Hematopoietic multipotent progenitor cell treated with erythropoietin and hydrocortisone succinate and interleukin-3 and kit ligand, for 17 days (in vitro differentiated cells): ENCODE results near the gene METTL8.
"Not testable (repeated sequence)": the region's sequence is repeated elsewhere in the genome, so short reads cannot be mapped to it uniquely, and the experiment has no call there.

Experiments
- DNase-seq: peaks from one replicate; pipeline ENCODE4 v3.0.0-alpha.2; 2015; ENCODE audit warnings: low spot score

The METTL8 gene

GRCh38 chr2:171342067-171342413 lies 91.8 kb downstream of the METTL8 start:
- DNase-seq: no peak

GRCh38 chr2:171341394-171342066 lies 92.3 kb downstream of the METTL8 start:
- DNase-seq: no peak

- no peak for DNase-seq
Observed at GRCh38 chr2:171334946-171335345, 98.8 kb downstream of the METTL8 start.

DNA sequence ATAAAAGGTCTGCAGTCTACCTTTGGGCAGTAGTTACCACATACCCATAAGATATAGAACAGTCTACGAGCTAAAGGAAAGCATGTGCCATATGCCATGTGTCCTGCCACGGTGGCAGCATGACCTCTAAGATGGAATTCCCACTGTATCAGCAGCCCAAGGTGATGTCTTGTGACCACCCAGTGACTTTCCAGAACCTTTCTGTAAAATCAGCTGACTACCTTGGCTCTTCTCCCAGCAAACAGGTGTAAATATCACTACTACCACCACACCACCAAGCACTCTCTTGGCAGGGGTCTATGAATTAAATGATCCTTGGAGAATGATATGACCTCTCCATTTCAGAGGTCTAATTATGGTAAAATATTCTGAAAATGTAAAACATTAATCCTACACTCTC lies 99.6 kb downstream of the METTL8 start:
- DNase-seq: no peak

DNA sequence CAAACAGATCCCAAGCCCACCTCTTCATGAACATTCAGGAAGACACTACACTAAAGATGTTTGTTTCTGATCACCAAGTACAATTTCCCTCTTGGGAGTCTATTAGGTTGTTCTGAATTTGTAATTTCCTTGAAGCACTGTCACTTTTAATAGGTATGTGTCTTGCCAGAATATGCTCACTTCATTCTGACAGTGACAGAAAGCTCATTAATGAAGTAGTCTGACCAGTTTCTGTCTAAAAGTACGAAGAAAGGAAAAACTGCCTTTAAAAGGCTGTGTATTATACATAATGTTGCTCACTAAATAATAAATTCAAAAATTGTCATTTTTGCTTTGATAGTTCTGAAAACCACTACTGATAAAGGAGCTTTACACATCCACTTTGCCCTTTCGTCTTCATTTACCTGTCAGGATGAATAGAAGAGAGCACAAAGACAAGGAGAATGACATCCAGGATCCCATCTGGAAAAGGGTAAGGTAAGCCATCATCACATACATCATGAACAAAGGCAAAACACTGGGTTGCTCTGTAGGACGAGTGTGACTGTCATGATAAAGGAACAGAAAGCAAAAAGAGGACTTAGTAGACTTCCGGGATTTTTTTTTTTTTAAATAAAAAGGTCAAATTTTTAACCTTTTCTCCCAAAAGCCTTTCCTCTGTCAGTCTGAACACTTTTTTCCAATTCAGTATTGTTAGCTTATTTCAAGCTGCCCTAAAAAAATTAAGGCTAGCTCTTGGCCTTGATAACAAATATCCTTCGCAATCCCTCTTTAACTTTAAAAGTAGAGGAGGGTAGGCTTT lies 103.4 kb downstream of the METTL8 start:
- DNase-seq: no peak

DNA sequence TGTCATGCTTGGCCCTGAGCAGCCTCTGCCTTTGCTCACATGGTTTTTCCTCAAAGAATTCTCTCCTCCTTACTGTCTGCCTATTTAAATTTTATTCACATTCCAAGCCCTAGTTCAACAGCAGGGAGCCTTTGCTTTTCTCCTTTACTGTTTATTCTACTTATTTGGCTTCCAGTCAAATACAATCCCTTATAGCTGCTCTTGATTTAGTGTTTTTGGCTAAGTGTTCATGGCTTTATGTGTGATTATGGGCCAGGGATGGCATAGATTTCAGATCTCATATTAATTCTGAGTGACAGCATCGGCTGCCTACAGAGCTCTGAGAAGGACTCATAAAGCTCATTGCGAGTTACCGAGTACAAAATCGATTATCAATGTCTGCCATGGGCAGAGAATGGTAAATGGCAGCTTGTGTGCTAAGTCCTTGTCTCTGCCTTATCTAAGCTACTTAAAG lies 106.7 kb downstream of the METTL8 start:
- DNase-seq: no peak

DNA sequence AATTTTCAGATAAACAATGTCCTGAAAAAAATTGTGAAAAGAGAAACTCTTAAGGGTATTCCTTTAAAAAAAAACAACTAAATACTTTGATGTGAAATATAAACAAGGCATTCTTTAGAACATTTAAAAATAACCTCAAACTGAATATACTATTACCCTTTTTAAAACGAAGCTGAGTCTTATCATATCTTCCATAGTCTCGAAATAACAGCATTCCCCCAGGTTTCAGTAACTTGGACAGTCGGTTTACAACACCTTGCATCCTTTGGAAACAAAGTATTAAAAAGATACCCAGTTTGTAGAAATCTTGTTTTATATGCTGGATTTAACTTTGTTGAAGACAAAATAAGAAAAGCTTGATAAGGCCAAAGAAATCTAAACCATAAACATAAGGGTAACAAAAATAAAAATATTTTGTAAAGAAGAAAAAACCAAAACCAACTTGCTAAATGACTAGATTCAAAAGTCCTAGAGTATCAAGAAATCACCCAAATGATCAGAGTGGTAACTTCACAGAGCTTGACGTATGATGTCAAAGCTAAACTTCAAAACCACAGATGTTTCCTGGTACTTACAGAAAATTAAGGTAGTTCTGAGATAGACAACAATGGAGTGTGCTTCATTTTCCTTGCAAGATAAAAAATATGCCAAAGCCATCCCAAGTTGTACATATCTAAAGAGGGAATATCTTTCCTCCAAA lies 107.8 kb downstream of the METTL8 start:
- no peak for DNase-seq

- no peak for DNase-seq
Observed at GRCh38 chr2:171323971-171324528, 109.7 kb downstream of the METTL8 start.

DNA sequence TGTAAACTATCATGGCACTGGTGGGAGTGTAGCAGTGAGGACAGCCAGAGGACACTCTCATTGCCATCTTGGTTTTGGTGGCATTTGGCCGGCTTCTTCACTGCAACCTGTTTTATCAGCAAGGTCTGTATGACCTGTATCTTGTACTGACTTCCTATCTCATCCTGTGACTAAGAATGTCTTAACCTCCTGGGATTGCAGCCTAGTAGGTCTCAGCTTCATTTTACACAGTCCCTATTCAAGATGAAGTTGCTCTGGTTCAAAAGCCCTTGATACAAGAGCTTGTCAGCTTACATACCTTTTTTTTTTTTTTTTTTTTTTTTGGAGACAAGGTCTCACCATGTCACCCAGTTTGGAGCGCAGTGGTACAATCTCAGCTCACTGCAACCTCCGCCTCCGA lies 110.9 kb downstream of the METTL8 start:
- DNase-seq: no peak

- DNase-seq: no peak
Observed at GRCh38 chr2:171320731-171321130, 113.1 kb downstream of the METTL8 start.

DNA sequence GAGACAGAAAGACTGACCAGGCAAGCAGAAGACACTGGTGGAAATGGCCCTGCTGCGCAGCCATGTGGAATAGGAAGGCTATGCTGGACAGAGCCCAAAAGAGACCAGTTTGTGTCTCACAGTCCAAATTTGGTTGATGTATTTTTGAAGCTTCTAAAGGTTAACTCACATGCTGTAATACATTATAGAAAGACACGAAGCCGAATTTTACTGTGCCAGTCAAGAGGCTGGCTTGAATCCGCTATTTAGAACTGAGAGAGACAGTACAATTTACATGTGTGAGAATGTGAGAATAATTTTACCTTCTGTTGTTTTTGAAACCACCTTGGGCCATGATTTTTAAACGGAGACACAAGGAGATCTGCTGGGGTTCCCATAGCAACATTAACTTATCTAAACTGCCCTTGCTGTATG lies 113.6 kb downstream of the METTL8 start:
- no peak for DNase-seq

DNA sequence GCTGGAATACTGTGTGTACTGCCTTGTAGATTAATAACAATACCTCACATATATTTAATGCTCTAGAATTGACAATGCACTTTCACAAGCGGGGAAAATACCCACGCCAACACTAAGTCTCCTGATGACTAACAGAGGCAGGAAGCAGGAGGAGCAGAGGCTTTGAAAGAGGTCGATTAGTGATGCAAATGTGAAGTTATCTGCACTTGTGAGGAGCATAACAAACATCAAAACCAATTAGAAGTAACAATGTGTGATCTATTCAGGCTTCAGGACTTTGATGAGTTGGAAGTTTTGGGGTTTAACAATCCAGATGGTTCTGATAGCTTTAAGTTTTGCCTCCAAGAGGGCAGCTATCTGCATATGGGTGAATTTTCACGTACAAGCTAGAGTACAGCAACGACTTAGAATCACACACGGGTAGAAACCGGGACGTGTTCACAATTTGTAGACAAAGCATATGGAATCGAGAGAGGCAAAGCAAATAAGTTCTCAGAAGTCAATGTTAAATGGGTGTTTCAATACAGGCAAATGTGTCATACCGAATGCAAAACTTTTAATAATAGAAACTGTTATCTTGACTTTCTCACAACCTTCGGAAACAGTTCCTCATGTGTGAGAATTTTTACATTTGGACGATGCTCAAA lies 114.5 kb downstream of the METTL8 start:
- DNase-seq: no peak

DNA sequence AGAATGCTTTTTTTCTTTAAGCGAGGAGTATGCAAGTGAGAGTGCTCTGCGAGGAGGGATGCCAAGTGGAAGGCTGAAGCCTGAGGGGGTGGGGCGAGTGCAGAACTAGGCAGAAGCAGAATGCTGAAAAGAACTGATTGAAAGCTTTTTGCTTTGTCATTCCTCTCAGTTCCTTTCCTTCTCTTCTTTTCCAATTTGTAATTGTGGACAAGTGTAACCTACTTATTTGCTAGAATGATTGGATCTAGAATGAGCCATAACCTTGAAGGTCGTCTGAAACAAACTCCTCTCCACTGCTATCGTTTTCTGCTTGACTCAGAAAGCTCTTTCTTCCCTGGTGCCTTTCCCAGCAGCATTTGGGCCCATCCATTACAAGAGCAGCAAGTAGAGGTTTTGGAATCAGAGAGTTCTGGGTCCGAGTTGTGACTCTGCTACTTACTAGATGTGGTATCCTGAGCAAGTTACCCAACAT lies 115.3 kb downstream of the METTL8 start:
- DNase-seq: no peak

- no peak for DNase-seq
Observed at GRCh38 chr2:171317492-171318125, 116.2 kb downstream of the METTL8 start.

DNA sequence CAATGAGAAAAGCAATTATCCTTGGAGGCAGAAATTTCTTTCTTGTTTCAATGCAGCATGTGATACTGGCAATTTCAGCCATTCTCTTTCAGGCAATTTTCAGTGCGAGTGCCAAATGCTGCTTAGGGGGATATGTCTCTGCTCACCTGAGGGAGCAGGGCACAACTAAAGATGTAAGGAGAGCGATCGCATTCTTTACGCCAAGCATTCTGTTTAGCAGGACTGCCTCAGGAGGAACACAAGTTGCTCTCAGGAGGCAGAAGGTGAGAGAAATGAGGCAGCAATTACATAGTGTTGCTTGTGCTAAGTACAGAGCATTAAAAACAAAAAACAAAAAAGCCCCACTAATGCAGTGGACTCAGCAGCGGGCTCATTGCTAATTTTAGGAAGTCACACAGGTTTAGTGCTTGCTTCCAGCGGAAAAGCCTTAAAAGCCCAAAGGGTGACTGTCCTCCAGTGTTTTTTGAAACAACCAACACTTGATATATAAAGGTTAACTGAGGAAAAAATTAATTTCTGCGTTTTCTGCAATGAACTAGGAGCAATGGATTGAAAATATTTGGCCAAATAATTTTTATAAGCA lies 116.9 kb downstream of the METTL8 start:
- no peak for DNase-seq

- DNase-seq: no peak
Observed at GRCh38 chr2:171316220-171316619, 117.6 kb downstream of the METTL8 start.

- no peak for DNase-seq
Observed at GRCh38 chr2:171315781-171316180, 118.0 kb downstream of the METTL8 start.

GRCh38 chr2:171312182-171312581 lies 121.6 kb downstream of the METTL8 start:
- DNase-seq: not testable (repeated sequence)

DNA sequence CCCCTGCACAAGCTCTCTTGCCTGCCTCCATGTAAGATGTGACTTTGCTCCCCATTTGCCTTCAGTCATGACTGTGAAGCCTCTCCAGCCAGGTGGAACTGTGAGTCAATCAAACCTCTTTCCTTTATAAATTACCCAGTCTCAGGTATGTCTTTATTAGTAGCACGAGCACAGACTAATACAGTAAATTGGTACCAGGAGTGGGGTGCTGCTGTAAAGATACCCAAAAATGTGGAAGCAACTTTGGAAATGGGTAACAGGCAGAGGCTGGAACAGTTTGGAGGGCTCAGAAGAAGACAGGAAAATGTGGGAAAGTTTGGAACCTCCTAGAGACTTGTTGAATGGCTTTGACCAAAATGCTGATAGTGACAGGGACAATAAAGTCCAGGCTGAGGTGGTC lies 122.2 kb downstream of the METTL8 start:
- not testable (repeated sequence) for DNase-seq

DNA sequence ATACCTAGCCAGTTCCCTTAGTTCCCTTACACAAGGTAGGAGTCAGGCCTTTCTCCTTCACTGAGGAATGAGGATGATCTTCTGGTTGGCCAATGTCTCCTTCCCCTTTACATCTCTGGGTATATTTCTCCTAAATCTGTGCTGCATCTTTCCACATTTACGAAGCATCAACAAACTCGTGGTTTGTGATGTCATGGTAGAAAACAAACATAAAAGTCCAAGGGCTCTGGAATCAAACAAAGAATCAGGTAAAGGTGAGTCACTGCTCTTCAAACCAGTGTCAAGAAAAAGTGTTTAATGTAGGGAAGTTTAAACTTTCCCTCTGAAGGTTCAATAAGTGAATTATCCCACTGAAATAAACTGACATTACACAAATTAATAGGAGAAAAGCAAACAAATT lies 122.9 kb downstream of the METTL8 start:
- no peak for DNase-seq
